ACHN (cell line): Measurements from ENCODE around the gene PRICKLE4.
"Not testable (repeated sequence)": the region's sequence is repeated elsewhere in the genome, so short reads cannot be mapped to it uniquely, and the experiment has no call there.

Experiments
- DNase-seq: peaks from one replicate; pipeline ENCODE4 v3.0.0-alpha.2; 2015
- in situ Hi-C: cut with HindIII; loops from 2 replicates; pipeline ENCODE4 v1.10.0; 2017; ENCODE audit warnings: low sequenced_read_pairs, low pct_ligation_motif_present, low pct_unique_long_range_greater_than_20kb

The PRICKLE4 gene

GRCh38 chr6:41743406-41744235 lies 37.0 kb upstream of the PRICKLE4 start:
- no peak for DNase-seq
- in situ Hi-C loops = no loop called here

- DNase-seq = no peak
- in situ Hi-C loops = no loop called here
Observed at GRCh38 chr6:41744236-41744787, 36.3 kb upstream of the PRICKLE4 start.

- DNase-seq = no peak
- in situ Hi-C loops = no loop called here
Observed at GRCh38 chr6:41746107-41746506, 34.5 kb upstream of the PRICKLE4 start.

- no peak for DNase-seq
- in situ Hi-C loops = no loop called here
Observed at GRCh38 chr6:41747256-41748101, 33.1 kb upstream of the PRICKLE4 start, which contains the start of gene PGC. TSS of gene PGC (minus strand) at chr6:41747397. CDS start at chr6:41747334, 63 bp downstream.

GRCh38 chr6:41748102-41748477 lies 32.5 kb upstream of the PRICKLE4 start:
- DNase-seq = no peak
- in situ Hi-C loops = no loop called here

- in situ Hi-C loops = no loop called here
- DNase-seq = no peak
Observed at GRCh38 chr6:41748542-41748941, 32.0 kb upstream of the PRICKLE4 start.

GRCh38 chr6:41750374-41750773 lies 30.2 kb upstream of the PRICKLE4 start:
- no peak for DNase-seq
- in situ Hi-C loops = no loop called here

- DNase-seq = no peak
- in situ Hi-C loops = no loop called here
Observed at GRCh38 chr6:41755895-41756294, 24.7 kb upstream of the PRICKLE4 start.

- DNase-seq = no peak
Observed at GRCh38 chr6:41756354-41756753, 24.2 kb upstream of the PRICKLE4 start.

GRCh38 chr6:41757271-41757670 lies 23.3 kb upstream of the PRICKLE4 start:
- in situ Hi-C loops = no loop called here
- no peak for DNase-seq

More at GRCh38 chr6:41756354-41756753, 24.2 kb upstream of the PRICKLE4 start:
- in situ Hi-C loops = no loop called here

- in situ Hi-C loops = no loop called here
Observed at GRCh38 chr6:41757931-41758640, 22.5 kb upstream of the PRICKLE4 start.

GRCh38 chr6:41758641-41759035 lies 21.9 kb upstream of the PRICKLE4 start:
- in situ Hi-C loops = no loop called here

More at GRCh38 chr6:41757931-41758640, 22.5 kb upstream of the PRICKLE4 start:
- DNase-seq = no peak

GRCh38 chr6:41759106-41759904 lies 21.3 kb upstream of the PRICKLE4 start:
- no peak for DNase-seq
- in situ Hi-C loops = no loop called here

More at GRCh38 chr6:41758641-41759035, 21.9 kb upstream of the PRICKLE4 start:
- no peak for DNase-seq

- in situ Hi-C loops = no loop called here
- no peak for DNase-seq
Observed at GRCh38 chr6:41759905-41760579, 20.5 kb upstream of the PRICKLE4 start.

GRCh38 chr6:41763470-41763869 lies 17.1 kb upstream of the PRICKLE4 start:
- in situ Hi-C loops = no loop called here

GRCh38 chr6:41766043-41766664 lies 14.4 kb upstream of the PRICKLE4 start:
- in situ Hi-C loops, DNase-seq: not testable (repeated sequence)

More at GRCh38 chr6:41763470-41763869, 17.1 kb upstream of the PRICKLE4 start:
- no peak for DNase-seq
